ENCODE results near the gene SMU1.

The SMU1 gene

GRCh38 chr9:33124046-33124445 is 47.6 kb upstream of the SMU1 start:
- Histone ChIP-seq H3K36me3 (ENCODE audit: low read length) (no peaks in the 10 kb centered on the region), H2AFZ (ENCODE audit: low read depth, low read length, severe bottlenecking) (no peak overlapping the region), H3K9me2 (replicated peaks; ENCODE audit: insufficient read depth, low read length) (no peaks in the 10 kb centered on the region), H3F3A (ENCODE audit: insufficient read depth) (no peaks in the 10 kb centered on the region), H3K79me2 (ENCODE audit: insufficient read depth, low read length) (no peaks in the 10 kb centered on the region), H3K4me3 (ENCODE audit: insufficient read depth, low read length, poor library complexity, severe bottlenecking) (no peak overlapping the region), H3K27me3 (ENCODE audit: low read length) (no peaks in the 10 kb centered on the region), H3K9ac (ENCODE audit: low read length) (no peak overlapping the region), H3K4me2 (ENCODE audit: low read depth, low read length, poor library complexity, severe bottlenecking) (no peak overlapping the region), H3K27ac (ENCODE audit: low read depth, low read length) (no peak overlapping the region), H3K9me3 (ENCODE audit: insufficient read depth, low read length) (no peaks in the 10 kb centered on the region), H4K20me1 (ENCODE audit: low read depth, low read length) (no peaks in the 10 kb centered on the region)
- no peak for TF ChIP-seq EZH2phosphoT487 (conservative IDR thresholded peaks at IDR 0.05; ENCODE audit: low read length)
- TF ChIP-seq, protein P1, sequence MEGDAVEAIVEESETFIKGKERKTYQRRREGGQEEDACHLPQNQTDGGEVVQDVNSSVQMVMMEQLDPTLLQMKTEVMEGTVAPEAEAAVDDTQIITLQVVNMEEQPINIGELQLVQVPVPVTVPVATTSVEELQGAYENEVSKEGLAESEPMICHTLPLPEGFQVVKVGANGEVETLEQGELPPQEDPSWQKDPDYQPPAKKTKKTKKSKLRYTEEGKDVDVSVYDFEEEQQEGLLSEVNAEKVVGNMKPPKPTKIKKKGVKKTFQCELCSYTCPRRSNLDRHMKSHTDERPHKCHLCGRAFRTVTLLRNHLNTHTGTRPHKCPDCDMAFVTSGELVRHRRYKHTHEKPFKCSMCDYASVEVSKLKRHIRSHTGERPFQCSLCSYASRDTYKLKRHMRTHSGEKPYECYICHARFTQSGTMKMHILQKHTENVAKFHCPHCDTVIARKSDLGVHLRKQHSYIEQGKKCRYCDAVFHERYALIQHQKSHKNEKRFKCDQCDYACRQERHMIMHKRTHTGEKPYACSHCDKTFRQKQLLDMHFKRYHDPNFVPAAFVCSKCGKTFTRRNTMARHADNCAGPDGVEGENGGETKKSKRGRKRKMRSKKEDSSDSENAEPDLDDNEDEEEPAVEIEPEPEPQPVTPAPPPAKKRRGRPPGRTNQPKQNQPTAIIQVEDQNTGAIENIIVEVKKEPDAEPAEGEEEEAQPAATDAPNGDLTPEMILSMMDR (IDR thresholded peaks at IDR 0.05; ENCODE audit: insufficient read depth, low read length, poor library complexity, severe bottlenecking) = no peak

DNA sequence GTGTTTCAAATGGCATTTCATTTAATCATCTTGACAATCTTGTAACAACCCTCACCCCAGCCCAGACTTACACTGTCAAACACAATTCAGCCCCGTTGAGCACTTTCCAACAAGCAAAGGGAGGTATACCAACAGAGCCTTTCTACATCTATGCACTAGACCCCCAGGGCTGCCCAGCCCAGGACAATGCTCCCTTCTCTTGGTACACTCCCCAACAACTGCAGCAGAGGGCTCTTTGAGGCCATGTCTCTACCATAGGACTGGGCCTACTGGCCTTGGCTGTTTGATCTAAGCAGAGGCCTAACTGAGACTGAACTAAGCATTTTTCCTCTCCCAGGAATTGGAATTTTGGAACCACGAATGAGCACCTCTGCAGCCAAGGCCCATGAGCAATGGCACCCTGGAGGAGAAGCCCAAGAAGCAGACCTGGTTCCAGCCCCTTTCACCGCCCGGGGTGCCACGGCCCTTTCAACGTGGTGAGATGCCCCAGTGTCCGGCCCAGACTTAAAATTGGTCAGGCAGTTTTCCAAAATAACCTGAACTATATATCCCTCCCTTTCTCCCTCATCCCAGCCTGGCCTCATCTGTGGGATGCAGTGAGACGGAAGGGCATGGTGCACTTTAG is 47.0 kb upstream of the SMU1 start:
- Histone ChIP-seq H3F3A (ENCODE audit: insufficient read depth) (no peaks in the 10 kb centered on the region), H3K9ac (ENCODE audit: low read length) (no peak overlapping the region), H3K27ac (ENCODE audit: low read depth, low read length) (no peak overlapping the region), H3K9me2 (replicated peaks; ENCODE audit: insufficient read depth, low read length) (no peaks in the 10 kb centered on the region), H3K27me3 (ENCODE audit: low read length) (no peaks in the 10 kb centered on the region), H3K79me2 (ENCODE audit: insufficient read depth, low read length) (no peaks in the 10 kb centered on the region), H3K36me3 (ENCODE audit: low read length) (no peaks in the 10 kb centered on the region), H3K4me3 (ENCODE audit: insufficient read depth, low read length, poor library complexity, severe bottlenecking) (no peak overlapping the region), H3K4me2 (ENCODE audit: low read depth, low read length, poor library complexity, severe bottlenecking) (no peak overlapping the region), H2AFZ (ENCODE audit: low read depth, low read length, severe bottlenecking) (no peak overlapping the region), H3K9me3 (ENCODE audit: insufficient read depth, low read length) (no peaks in the 10 kb centered on the region), H4K20me1 (ENCODE audit: low read depth, low read length) (no peaks in the 10 kb centered on the region)
- TF ChIP-seq, protein P1 (IDR thresholded peaks at IDR 0.05; ENCODE audit: insufficient read depth, low read length, poor library complexity, severe bottlenecking) = no peak
- no peak for TF ChIP-seq EZH2phosphoT487 (conservative IDR thresholded peaks at IDR 0.05; ENCODE audit: low read length)

DNA sequence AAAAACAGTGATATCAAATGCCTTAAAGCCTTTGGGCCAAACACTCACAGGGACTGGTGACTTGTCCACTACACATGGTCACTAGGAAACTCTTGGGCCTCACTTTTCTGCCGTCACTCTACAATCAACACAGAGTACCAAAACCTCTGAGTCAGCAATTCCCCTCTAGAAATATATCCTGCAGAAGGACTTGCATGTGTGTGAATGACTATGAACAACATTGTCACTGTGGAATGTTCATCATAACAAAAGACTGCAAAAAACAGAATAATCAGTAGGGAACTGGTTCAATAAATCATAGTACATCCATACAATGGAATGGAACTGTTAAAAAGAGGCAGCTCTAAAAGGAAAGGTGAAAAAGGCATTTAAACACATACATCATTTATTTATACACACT is 44.1 kb upstream of the SMU1 start:
- Histone ChIP-seq H3F3A (ENCODE audit: insufficient read depth) (no peaks in the 10 kb centered on the region), H2AFZ (ENCODE audit: low read depth, low read length, severe bottlenecking) (no peak overlapping the region), H3K36me3 (ENCODE audit: low read length) (no peaks in the 10 kb centered on the region), H3K9ac (ENCODE audit: low read length) (no peak overlapping the region), H3K9me3 (ENCODE audit: insufficient read depth, low read length) (no peaks in the 10 kb centered on the region), H3K27ac (ENCODE audit: low read depth, low read length) (no peak overlapping the region), H3K79me2 (ENCODE audit: insufficient read depth, low read length) (no peaks in the 10 kb centered on the region), H3K4me3 (ENCODE audit: insufficient read depth, low read length, poor library complexity, severe bottlenecking) (no peak overlapping the region), H4K20me1 (ENCODE audit: low read depth, low read length) (no peaks in the 10 kb centered on the region), H3K27me3 (ENCODE audit: low read length) (no peaks in the 10 kb centered on the region), H3K4me2 (ENCODE audit: low read depth, low read length, poor library complexity, severe bottlenecking) (no peak overlapping the region), H3K9me2 (replicated peaks; ENCODE audit: insufficient read depth, low read length) (no peaks in the 10 kb centered on the region)
- TF ChIP-seq, protein P1 (IDR thresholded peaks at IDR 0.05; ENCODE audit: insufficient read depth, low read length, poor library complexity, severe bottlenecking) = no peak
- no peak for TF ChIP-seq EZH2phosphoT487 (conservative IDR thresholded peaks at IDR 0.05; ENCODE audit: low read length)

Data from SU-DHL-6 (cell line).